Stimulated activated CD8-positive, alpha-beta memory T cell treated with anti-CD3 and anti-CD28 coated beads, Interleukin-4, amount 100 ng/mL, for 48 hours (primary cell): ENCODE data around the gene DAB2.

Source experiments
- DNase-seq: peaks from one replicate; pipeline ENCODE4 v3.0.0-alpha.2; 2020

Gene DAB2

DNA sequence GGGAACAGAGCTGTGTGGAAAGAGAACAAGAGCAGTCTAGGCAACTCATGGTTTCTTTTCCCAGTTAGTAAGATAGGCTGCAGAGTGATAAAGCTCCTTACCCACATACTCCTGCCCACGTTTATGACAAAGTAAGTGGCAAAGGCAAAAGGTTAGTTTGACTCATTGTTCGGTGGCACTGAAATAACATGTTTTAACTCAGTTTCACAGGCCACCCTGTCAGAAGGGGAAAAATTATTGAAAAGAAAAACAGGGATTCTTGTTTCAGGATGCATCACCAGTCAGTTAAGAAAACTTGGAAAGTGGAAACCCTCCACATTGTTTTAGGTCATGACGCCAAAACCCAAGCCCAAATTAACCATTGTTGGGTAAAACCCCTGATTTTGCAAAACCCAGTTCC, 22.3 kb upstream of the DAB2 start:
- DNase-seq = no peak

GRCh38 chr5:39446231-39446630, 21.5 kb upstream of the DAB2 start:
- DNase-seq = no peak

GRCh38 chr5:39443911-39444310, 19.1 kb upstream of the DAB2 start:
- DNase-seq = no peak

DNA sequence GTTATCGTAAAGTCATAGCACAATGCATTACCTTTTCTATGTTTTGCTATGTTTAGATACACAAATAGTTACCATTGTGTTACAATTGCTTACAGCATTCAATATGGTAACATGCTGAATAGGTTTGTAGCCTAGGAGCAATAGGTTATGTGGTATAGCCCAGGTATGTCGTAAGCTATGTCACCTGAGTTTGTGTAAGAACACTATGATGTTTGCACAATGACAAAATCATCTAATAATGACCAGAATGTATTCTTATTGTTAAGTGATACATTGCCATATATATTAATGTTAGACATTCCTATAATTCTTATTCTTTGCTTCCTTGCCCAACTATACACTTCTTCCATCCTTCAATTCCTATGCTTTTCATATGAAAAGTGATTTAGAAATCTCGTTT, 18.2 kb upstream of the DAB2 start:
- DNase-seq = no peak

DNA sequence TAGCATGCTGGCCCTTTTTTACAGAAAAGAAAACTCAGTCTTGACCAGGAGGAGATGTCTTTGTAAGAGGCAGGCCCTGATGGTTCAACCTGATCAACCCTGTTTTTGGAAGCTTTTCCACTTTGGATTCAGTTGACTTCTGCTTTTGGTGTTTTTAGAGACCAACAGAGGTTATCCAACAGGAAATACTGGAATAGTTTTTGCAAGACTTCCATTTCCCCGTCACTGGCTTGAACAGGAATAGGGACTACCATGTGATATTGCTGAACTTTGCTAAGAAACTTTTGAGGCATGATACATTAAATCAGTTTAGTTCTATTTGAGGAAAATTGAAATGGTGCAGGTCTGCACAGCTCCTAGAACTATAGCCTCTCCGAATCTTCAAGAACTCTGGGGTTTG, 17.1 kb upstream of the DAB2 start:
- no peak for DNase-seq

GRCh38 chr5:39440958-39441624, 16.3 kb upstream of the DAB2 start:
- no peak for DNase-seq

DNA sequence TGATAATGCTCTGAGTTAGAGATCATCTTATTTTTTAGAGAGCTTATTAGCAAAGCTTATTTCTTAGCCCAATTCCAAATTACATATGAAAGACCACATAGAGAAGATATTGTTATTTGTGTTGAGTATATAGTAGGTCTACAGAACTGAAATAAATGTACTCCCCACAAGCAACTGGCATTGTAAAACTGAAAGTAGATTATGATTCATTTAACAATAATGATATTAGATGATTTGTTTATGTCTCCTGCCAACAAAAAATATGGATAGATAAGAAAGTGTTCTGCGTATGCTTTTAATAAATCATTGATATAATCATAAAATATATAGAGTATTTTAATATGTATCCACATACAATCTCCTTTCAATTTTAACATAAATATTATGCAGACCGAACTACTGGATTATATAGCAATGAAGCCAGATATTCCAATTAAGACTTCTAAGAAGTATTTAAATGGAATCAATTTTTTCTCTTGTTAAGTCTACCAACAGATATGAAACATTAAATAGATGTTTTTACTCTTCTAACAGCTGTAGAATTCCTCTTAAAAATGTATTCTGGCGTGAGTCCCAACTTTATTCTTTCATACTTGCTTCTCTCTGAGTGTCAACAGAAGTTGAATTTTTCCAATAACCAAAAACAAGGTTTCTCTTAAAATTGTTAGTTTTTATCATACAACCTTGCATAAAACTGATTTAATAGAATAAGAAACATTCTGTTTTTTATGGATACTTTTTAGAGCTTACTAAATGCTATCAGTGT, 15.6 kb upstream of the DAB2 start:
- DNase-seq = no peak

- DNase-seq = no peak
Measured at GRCh38 chr5:39439582-39440162, 14.9 kb upstream of the DAB2 start.

GRCh38 chr5:39437467-39437866, 12.7 kb upstream of the DAB2 start:
- DNase-seq = no peak

GRCh38 chr5:39433848-39434247, 9.1 kb upstream of the DAB2 start:
- no peak for DNase-seq

GRCh38 chr5:39432696-39433530, 8.1 kb upstream of the DAB2 start:
- DNase-seq = no peak

GRCh38 chr5:39430461-39430860, 5.7 kb upstream of the DAB2 start:
- no peak for DNase-seq

- no peak for DNase-seq
Measured at GRCh38 chr5:39428640-39429039, 3.9 kb upstream of the DAB2 start.

- DNase-seq = no peak
Measured at GRCh38 chr5:39427633-39428032, 2.9 kb upstream of the DAB2 start.

- no peak for DNase-seq
Measured at GRCh38 chr5:39427229-39427628, 2.4 kb upstream of the DAB2 start.

DNA sequence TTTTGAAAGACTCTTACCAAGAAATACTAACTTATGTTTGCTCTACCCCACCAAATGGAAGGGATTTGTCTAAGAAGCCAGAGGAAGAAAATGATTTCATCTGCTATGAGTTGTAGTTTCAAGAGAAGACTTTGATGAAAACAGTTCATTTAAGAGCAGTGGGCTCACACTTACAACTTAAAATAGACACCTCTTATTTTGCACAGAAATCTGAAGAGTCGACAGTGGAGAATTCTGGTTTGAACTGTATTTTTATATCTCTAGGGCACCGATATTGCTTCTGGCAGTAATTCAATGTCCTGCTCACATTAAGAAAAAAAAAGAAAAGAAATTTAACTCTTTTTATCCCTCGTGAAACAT, 1.9 kb upstream of the DAB2 start:
- DNase-seq = no peak

GRCh38 chr5:39426051-39426745, 1.4 kb upstream of the DAB2 start:
- no peak for DNase-seq

- no peak for DNase-seq
Measured at GRCh38 chr5:39423331-39423751, 1.4 kb downstream of the DAB2 start.

DNA sequence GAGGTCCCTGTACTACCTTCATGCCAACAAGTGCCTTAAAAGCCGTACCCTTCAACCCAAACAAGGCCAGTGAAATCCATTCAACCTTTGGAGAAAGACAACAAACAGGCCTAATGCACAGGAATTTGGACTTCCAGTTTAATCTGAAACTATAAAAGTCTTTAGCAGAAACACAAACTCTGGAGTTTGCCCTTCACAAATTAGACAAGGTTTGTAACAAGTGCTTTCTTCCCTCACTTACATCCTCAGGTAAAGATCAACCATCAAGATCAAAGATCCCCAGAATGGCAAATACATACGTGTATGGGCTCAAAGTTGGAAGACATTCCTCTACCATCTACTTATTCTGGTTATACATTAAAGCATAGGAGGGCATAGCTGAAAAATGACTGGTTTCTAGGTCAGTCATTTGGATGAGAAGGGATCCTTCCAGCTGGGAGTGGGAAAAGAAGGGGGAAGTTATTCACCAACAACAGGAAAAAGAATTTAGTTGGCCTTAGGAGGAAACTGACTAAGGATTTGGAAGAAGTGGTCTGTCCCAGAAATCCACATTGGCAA, 2.0 kb downstream of the DAB2 start:
- DNase-seq = no peak

DNA sequence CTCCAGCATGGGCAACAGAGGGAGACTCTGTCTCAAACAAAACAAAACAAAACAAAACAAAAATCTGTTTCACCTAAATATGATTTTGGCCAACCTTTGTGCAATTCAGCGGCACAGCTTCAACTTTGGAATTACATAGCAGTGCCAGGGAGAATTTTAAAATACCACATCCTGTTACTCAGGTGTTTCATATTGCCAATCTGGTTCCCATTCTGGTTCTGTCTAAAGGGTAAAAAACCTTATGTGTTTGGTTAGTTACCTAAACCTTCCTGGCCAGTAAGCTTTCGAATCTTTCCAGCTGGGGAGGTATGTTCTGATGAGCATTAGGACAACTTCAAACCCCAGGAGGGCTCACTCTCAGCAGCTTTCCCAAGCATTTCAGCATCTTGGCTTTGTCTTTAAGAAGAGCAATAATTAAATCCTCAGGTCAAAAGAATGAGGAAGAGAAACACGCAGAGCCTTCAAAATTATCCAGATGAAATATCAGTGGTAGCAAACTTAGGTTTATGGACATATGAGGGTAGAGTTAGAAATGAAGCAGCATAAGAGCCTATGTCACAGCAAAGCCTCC, 2.7 kb downstream of the DAB2 start:
- DNase-seq = no peak

DNA sequence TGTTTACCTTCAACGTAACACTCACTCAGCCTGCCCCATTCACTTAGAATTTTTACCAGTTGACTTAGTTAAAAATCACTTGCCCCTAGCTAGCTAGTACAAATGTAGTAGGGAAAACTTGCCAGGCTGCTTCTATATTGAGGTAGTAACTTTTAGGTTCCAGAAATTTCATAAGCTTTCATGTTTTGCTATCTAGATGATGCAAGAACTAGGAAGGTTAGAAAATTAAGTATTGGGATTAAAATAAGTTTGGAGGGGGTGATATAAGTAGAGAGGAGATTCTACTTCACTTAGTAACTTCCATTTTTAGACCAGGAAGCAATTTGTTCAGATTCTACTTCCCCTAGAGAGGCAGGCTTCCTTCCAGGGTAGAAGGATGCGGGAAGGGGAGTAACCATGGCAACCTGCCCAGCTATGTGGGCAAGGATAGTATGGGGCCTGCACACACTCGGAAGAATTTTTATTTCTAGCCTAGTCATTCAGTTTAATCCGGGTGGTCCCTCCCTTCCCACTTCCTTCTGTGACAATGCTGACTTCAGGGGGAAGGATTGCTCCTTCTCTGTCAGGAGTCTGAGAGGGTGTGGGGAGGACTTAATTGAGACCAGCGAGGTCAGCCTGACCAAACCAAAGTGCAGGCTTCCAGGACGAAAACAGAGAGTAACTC, 4.2 kb downstream of the DAB2 start:
- DNase-seq = no peak

- no peak for DNase-seq
Measured at GRCh38 chr5:39419796-39420195, 5.0 kb downstream of the DAB2 start.
